GM19099 (cell line): ENCODE measurements around the gene SDC1.

Source experiments
- POLR2A ChIP-seq: IDR thresholded peaks from 3 replicates; pipeline ENCODE4 v1.6.1; 2011; ENCODE audit warnings: low read depth; ENCODE audit not compliant: insufficient read length; ENCODE audit errors: extremely low read depth

The SDC1 gene, protein sequence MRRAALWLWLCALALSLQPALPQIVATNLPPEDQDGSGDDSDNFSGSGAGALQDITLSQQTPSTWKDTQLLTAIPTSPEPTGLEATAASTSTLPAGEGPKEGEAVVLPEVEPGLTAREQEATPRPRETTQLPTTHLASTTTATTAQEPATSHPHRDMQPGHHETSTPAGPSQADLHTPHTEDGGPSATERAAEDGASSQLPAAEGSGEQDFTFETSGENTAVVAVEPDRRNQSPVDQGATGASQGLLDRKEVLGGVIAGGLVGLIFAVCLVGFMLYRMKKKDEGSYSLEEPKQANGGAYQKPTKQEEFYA

DNA sequence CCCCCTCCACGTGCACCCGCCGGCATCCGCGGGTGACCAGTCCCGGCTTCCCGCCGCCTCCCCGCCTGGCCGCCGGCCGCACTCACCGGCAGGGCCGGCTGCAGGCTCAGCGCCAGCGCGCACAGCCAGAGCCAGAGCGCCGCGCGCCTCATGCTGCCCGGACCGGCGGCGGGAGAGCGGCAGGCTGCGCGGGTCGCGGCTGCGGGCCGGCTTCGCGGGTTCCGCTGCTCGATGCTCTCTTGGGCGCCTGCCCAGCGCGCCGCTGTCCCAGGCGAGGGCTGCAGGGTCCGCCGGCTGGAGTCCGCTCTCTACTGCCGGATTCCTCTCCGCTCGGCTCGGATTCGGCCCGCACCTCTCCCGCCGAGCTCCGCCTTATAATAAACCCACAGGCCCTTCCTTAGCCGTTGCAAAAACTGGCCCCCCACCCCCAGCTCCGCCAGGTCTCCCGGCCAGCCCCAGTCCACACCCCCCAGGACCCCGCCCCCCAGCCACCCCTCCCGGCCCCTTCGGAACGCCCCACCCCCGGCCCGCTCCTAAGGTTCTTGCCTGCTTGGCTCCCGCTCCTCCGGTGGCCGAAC is at the start of gene SDC1:
SDC1 (minus strand) TSS at position 415 of the 578 bp plus-strand sequence; CDS start at position 152, 263 bp downstream.
- no peak for TF ChIP-seq POLR2A

DNA sequence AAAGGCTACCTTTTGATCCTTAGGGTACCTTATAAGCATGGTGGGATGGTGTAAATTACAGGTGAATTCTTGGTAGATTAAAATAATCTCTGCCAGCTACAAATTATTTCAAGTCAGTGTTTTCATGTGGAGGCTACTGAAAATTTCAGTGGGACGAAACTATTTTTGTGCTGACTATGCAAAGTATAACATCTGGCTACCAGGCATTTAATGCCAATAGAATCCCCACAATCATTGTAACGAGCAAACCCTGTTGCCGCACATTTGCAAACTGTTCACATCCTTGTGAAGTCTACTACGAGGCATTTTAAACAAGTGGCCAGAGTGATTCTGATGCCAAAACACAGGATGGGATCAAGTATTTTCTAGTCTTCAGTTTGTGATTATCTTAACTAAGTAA is 48.1 kb upstream of the SDC1 start:
- TF ChIP-seq POLR2A = no peak

DNA sequence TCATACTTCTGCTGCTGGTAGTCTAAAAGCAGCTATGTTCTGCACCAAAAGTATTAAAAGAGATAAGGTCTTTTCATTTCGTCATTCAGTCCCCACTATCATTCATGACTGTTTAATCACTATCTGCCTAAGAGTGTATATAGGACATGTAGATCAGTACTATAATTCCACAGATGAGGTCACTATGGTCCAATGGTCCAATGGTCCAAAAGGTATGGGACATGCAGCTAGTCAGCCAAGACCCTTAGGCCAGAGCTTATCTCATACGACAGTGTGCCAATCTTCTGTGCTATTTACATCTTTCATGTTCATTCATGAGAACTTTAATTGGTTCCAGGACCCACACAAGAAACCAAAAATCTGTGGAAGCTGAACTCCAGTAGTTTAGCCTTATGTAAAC is 42.6 kb upstream of the SDC1 start:
- TF ChIP-seq POLR2A = no peak

DNA sequence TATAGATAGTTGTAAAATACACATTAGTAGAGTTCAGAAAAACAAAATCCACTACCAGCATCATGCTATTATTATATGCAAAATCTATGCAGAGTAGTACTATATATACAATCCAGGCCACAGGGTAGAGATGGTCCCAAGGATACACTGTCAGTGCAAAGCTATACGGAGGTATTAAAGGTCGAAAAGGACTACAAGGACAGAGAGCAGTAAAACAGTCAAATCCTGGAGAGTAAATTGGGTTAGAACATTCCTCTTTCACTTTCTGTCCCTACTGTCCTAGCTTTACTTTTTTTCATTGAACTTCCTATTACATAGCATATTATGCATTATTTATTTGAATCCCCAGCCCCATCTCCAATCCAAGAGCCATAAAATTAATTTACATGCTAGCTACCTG is 39.7 kb upstream of the SDC1 start:
- no peak for TF ChIP-seq POLR2A

DNA sequence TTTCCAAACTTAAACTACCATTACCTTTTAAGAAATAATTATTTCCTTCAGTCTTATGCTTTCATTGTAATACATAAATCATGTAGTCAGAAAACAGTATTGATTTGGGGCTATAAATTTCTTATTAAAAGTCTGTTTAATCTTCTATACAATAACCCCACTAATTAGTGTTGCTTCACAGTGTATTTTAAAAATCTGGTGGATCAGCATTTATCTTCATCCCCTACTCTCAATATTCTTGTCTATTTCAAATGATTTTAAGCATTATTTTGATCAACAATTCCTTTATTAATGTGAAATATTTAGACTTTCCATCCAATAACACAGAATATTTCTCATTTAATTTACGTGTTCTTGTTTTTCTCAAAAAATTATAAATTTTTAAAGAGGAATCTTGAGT is 32.5 kb upstream of the SDC1 start:
- TF ChIP-seq POLR2A = no peak

DNA sequence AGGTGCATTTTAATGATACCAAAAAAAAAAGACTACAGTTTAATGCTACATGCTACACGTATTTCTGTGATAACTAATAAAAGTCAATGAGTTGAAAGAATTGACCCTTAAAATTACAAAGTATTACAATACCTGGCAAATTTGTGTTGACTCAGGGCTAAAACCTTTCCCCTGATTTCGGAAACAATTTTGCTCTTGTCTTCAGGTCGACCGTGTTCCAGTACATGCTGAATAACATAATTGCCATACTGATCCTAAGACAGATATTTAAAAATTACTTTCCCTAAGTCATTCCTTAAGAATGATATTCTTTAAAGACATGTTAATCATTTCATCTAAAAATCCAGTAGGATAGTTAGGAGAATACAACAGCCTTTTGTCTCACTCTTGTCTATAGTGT is 29.8 kb upstream of the SDC1 start:
- TF ChIP-seq POLR2A = no peak

DNA sequence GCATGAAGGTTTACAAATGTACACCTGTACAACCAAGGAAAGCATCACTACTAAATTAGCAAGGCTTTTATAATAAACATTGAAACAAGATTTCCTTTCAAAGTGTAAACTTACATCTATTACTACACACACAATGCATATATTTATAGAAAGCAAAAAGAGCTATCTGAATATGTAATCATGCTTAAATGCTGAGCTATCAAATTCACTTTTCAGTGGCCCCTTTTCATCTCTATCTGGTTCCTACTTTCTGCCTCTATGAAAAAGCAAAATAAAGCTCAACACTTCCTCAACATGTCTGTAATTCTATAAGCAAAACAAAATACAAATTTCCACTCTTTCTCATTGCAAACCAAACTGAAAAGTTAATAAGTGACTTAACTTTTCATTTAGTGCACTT is 25.5 kb upstream of the SDC1 start:
- no peak for TF ChIP-seq POLR2A

DNA sequence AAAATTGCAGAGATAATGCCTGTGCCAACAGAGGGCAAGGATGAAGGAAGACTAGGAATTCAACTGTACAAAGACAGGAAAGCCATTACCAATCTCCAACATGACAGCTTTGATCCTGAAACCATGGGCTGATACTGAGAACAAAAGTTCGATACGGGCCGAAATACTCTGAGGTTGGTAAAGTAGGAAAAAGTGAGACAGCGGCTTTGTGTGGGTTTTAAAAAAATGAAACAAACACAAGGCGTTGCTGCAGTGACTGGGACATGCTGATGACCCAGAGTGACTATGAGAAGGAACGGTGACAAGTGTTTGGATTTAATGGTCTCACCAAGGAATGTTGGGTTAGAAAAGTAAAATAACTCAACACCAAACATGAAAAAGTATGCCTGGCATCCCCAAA is 24.2 kb upstream of the SDC1 start:
- no peak for TF ChIP-seq POLR2A

DNA sequence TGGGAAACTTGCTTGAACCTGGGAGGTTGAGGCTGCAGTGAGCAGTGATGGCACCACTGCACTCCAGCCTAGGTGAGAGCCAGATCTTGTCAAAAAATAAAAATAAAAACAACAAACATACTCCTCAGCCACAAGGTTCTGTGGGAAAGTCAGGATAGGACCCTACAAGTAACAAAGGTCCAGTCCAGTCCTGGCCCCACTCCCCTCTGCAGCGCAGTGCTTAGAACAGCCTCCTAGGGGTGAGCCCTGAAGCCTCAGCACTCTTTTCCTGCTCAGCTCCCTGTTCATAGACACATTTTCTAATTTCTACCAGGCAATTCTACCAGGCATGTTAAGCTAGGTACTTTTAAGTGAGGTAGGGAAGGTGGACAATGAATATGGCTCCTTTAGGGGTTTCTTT is 22.2 kb upstream of the SDC1 start:
- TF ChIP-seq POLR2A = no peak

DNA sequence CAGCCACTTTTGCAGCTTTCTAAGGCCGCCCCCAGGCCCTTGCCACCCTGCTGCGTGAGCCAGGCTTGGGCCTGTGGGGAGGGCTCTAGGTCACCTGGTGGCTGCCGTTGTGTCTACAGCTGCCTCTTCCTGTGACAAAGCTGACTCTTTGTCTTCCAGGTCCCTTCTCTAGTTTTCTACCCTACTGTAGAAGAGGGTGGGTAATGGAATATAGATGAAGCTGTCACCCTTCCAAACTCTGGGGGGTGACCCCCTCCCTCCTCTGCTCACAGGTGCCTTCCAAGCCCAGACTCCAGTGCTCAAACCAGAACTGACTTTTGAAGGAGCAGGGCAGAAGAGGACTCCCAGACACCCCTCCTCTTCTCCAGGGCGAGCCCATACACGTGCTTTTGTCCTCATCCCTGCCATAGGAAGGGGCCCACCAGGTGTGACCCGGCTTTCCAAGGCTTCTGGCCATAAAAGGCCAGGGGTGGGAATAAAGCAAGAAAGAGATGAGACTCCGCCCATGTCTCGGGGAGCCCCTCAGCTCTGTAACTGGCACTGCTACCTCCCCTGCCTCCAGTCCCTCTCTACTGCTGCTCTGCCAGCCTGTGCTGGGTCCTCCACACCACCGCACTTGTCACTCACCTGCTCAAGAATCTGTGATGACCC is 17.9 kb upstream of the SDC1 start:
- no peak for TF ChIP-seq POLR2A

DNA sequence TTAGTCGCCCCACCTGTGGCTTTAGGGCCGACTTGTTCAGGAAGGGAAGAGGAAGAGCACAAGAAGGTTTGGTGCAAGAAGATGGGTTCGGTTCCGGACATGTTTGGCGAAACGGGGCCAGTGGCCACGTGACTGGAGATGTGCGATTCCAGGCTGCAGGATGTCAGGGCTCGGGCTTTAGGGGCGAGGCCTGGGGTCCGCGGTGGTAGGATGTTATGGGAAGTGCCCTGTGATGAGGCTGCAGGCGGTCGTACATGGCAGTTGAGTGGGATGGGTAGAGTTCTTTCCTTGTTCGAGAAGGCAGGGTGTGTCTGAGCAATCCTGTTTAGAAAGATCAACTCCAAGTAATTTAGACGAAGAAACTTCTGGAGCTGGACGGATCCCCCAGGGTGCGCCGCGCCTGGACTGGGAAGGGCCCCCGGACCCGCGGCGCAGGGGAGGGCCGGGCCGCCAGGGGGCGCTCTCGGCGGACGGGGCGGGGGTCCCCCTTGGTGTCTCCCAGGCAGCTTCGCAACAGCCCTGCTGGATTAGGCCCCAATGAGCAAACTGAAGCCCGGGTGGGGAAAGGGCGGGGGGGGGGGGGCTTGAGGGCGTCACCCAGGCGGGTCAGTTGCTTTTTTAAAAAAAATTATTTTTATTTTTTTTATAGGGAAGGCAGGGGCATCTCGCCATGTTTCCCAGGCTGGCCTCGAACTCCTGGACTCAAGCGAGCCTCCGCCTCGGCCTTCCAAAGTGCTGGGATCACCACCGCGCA is 17.2 kb upstream of the SDC1 start:
- TF ChIP-seq POLR2A = no peak

DNA sequence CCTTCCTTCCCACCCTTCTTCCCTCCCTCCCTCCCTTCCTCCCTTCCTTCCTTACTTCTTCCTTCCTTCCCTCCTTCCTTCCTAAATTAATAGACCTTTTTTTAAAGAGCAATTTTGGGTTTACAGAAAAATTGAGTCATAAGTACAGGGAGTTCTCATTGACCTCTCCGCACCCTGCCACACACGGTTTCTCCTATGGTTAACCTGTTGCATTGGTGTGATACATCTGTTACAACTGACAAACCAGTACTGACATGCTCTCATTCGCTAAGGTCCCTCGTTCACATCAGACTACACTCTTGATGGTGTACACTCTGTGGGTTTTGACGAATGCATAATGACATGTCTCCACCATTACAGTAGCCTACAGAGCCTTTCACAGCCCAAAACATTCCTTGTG is 11.6 kb upstream of the SDC1 start:
- TF ChIP-seq POLR2A = no peak

DNA sequence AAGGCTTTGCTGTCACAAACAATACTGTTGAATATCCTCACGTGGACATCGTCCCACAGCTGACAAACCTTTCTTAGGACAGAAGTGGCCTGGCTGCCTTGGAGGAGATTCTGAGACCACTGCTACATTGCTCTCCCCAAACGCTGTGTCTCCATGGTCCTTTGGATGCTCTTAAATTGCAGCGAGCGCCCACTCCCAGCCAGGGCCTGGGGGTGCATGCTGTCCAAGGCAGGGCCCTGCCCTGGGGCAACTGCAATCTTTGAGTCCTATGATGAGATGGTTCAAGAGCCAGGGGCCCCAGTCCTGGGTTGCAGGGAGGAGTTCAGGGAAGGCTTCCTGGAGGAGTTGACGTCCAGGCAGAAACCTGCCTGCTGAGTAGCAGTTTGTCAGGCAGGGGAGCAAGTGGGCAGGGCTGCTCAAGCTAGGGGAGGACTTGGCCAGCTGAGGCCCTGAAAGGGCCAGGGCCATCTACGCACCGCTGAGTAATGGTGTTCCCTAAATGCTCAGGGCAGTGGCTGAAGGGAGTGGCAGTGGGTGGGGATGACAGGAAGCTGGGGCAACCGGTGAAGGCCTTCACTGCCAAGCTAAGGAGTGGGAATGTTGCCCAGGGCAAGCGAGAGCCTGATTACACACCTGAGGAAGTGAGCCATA is 10.8 kb upstream of the SDC1 start:
- no peak for TF ChIP-seq POLR2A

DNA sequence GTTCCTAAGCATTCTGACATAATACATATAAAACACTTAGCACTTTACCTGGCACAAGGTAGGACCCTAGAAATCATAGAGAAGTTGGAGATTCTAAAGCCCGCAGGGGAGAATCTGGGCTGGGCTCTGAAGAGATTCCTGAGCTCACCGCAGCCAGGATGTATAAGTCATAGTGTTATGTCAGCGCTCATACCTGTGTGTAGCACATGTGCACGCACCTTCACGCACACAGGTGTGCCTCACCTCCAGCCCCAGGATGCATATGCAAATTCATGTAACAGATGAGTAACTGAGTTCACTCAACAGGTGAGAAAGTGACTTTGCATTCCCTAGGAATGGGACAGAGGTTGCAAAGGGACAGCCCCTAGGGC is 7.9 kb upstream of the SDC1 start:
- TF ChIP-seq POLR2A = no peak

DNA sequence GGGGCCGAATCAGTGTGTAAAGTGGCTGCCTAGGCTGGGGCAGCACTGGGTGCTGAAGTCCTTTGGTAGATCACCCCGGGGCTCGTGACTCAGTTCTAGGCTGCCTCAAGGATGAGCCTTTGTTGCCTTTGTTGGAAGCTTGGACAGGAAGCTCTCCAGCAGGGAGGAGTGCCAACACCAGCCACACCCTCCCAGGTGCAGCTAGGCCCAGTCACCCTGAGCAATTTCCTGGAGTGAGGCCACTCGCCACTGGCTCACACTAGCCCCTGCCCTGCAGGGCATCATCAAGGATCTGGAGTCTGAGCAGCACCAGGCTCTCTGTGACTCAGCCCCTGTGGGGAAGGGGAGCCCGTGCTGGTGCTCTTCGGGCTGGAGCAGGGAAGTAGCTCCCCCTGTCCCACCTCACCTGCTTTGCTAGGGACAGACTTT is 6.7 kb upstream of the SDC1 start:
- TF ChIP-seq POLR2A = no peak

DNA sequence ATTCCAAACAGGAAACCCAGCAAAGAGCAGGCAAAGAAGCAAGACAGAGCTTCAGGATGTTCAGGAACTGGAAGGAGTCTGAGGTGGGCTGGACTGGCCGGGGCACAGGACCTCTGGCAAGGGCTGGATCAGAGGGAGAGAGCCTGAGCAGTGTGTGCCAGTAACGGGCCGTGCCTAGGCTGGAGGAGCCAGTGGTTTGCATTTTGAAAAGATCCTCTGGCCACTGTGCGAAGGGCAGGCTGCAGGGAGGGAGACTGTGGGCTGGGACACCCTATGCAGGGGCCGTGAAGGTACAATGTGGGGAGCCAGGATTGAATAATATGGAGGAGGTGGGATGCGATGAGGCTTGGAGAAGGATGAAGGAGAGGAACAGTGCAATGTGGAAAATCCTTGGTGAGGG is 6.2 kb upstream of the SDC1 start:
- TF ChIP-seq POLR2A = no peak

DNA sequence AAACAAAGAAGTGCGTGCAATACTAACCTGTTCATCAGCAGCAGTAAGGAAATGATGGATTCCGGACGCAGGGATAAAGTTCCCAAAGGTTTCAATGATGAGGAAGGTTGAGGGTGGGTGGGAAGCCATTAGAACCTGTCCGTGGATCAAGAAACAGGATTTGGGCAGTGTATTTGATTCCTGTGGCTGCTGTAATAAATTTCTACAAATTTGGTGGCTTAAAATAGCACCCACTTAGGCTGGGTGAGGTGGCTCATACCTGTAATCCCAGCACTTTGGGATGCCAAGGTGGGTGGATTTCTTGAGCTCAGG is 5.1 kb upstream of the SDC1 start:
- TF ChIP-seq POLR2A = no peak
